ENCODE results near the gene CCDC57.

DNA sequence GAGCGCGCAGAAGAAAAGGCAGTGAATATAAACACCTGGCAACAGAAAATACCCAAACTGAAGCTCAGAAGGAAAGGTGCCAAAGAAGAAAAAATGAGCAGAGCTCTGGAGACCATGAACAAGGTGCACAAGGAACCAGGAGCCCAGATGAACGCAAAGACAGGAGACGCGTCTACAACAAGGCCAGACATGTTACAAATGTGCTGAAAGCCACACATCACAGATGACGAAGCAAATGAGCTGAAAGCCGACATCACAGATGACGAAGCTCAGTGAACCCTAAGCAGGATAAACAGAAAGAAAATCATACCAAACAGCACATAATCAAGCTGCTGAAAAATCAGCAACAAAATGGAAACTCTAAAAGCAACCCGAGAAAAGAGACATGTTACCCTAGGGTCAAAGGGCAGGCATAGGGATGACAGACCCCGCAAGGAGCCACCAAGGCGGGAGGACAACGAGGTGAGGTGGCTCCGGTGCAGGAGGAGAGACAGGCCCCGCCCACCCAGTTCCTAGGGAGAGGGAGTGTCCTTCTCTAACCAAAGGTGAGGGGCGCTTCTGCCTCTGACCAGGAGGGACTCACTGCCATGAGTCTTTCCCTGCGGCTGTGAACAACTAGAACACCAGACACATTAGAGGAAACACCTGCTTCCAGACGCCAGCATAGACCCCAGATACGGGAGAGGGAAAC is 39.1 kb downstream of the CCDC57 start:
- TF ChIP-seq, protein P1, sequence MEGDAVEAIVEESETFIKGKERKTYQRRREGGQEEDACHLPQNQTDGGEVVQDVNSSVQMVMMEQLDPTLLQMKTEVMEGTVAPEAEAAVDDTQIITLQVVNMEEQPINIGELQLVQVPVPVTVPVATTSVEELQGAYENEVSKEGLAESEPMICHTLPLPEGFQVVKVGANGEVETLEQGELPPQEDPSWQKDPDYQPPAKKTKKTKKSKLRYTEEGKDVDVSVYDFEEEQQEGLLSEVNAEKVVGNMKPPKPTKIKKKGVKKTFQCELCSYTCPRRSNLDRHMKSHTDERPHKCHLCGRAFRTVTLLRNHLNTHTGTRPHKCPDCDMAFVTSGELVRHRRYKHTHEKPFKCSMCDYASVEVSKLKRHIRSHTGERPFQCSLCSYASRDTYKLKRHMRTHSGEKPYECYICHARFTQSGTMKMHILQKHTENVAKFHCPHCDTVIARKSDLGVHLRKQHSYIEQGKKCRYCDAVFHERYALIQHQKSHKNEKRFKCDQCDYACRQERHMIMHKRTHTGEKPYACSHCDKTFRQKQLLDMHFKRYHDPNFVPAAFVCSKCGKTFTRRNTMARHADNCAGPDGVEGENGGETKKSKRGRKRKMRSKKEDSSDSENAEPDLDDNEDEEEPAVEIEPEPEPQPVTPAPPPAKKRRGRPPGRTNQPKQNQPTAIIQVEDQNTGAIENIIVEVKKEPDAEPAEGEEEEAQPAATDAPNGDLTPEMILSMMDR (conservative IDR thresholded peaks at IDR 0.05), result no peak
- TF ChIP-seq EZH2 (IDR thresholded peaks at IDR 0.05; ENCODE audit: low read depth), result no peak

Measured in PC-9 (cell line).